GM12892 (cell line): ENCODE results near the gene GPR153.

Experiments used
- DNase-seq: peaks from one replicate; pipeline ENCODE4 v3.0.0; 2011; ENCODE audit not compliant: insufficient read length
- FAIRE-seq: peaks from 2 replicates; lab custom pipeline; 2011; peaks lifted over from hg19 to GRCh38; lab: Jason Lieb, UNC
- POLR2A ChIP-seq: IDR thresholded peaks from 2 replicates; pipeline ENCODE4 v1.6.1; 2011; ENCODE audit warnings: low read depth, low read length, control low read depth
- POLR2AphosphoS5 ChIP-seq: IDR thresholded peaks from 2 replicates; pipeline ENCODE4 v1.6.1; 2011; ENCODE audit warnings: low read depth, low read length, control low read depth
- TAF1 ChIP-seq: IDR thresholded peaks from 2 replicates; pipeline ENCODE4 v1.6.1; 2011; ENCODE audit warnings: low read depth, mild to moderate bottlenecking, control low read depth, low read length, borderline replicate concordance

Gene GPR153

GRCh38 chr1:6245086-6245868 lies 15.6 kb downstream of the GPR153 start:
- peak; percentile 90 for FAIRE-seq
- DNase-seq, result peak; percentile 93
- no peak for TF ChIP-seq TAF1
- no peak for TF ChIP-seq POLR2AphosphoS5
- no peak for TF ChIP-seq POLR2A

GRCh38 chr1:6244401-6245049 lies 16.4 kb downstream of the GPR153 start:
- no peak for TF ChIP-seq POLR2A
- TF ChIP-seq POLR2AphosphoS5, result no peak
- TF ChIP-seq TAF1, result no peak
- DNase-seq (no peak), FAIRE-seq (no peak)

- no peak for TF ChIP-seq POLR2AphosphoS5
- TF ChIP-seq POLR2A, result no peak
- no peak for TF ChIP-seq TAF1
- no peak for FAIRE-seq
- no peak for DNase-seq
Observed at GRCh38 chr1:6243993-6244392, 16.9 kb downstream of the GPR153 start, which contains the start of gene HES3. Gene HES3 (plus strand): TSS chr1:6244179. CDS start chr1:6244366, 187 bp downstream.

GRCh38 chr1:6243053-6243834 lies 17.7 kb downstream of the GPR153 start:
- TF ChIP-seq POLR2AphosphoS5 (no peak), POLR2A (no peak), TAF1 (no peak)
- DNase-seq (no peak), FAIRE-seq (no peak)

- FAIRE-seq, result no peak
- DNase-seq, result no peak
- TF ChIP-seq POLR2AphosphoS5 (no peak), POLR2A (no peak), TAF1 (no peak)
Observed at GRCh38 chr1:6241887-6242740, 18.8 kb downstream of the GPR153 start.

GRCh38 chr1:6241107-6241886 lies 19.6 kb downstream of the GPR153 start:
- FAIRE-seq (no peak), DNase-seq (no peak)
- TF ChIP-seq TAF1 (no peak), POLR2A (no peak), POLR2AphosphoS5 (no peak)

GRCh38 chr1:6239950-6240768 lies 20.7 kb downstream of the GPR153 start:
- DNase-seq (no peak), FAIRE-seq (no peak)
- TF ChIP-seq TAF1 (no peak), POLR2AphosphoS5 (no peak), POLR2A (no peak)

GRCh38 chr1:6239213-6239752 lies 21.6 kb downstream of the GPR153 start:
- DNase-seq (no peak), FAIRE-seq (no peak)
- TF ChIP-seq POLR2A (no peak), POLR2AphosphoS5 (no peak), TAF1 (no peak)

- FAIRE-seq, result no peak
- no peak for DNase-seq
- TF ChIP-seq TAF1 (no peak), POLR2A (no peak), POLR2AphosphoS5 (no peak)
Observed at GRCh38 chr1:6237093-6237492, 23.8 kb downstream of the GPR153 start.
